Heart left ventricle (tissue), 13 donors: Measurements from ENCODE around the gene SFRP4.

Experiments used
- POLR2A ChIP-seq, 2 donors: fragments of 450-650 bp; IDR thresholded peaks; one replicate each; pipeline ENCODE4 v1.6.1; 2017; ENCODE audit warnings: antibody characterized with exemption in 2 of 2, mild to moderate bottlenecking in 2 of 2, moderate library complexity in 2 of 2
- TF ChIP-seq, protein P1 (sequence below), 12 donors: fragments of 200-600 bp; sonication (generic) in 4 of 12; IDR thresholded peaks; one replicate each; pipeline versions ENCODE4 v1.5.0 to v1.8.0; 2018 to 2022; ENCODE audit warnings: antibody characterized with exemption in 12 of 12, mild to moderate bottlenecking in 5 of 12
- donor health status: ischemic (EF 13 %, LVEDD 7.1; RV severe dilation, severe dysfunction).
- donor health status: DM: no; HTN: yes; CAD: no.
- donor health status: DM: no; HTN: no; CAD: no.
- donor health status: ischemic (EF 25% LVEDD 6.9; RV normal size, moderate dysfunction).
- donor health status: ischemic (EF 25% LVEDD 5.7; RV mildly dilated, moderate dysfunction).
- donor health status: ischemic (EF 35%, LVEDD 5.7; RV mildly dilated, moderate dysfunction).
- donor health status: nonischemic (EF 11% LVEDD 7.7; RV severe dilation, severe dysfunction).
- donor health status: DM: yes; HTN: yes; CAD: no.
- donor health status: PGD.
- donor health status: ischemic (EF 29% LVEDD 5.4; RV normal size, mild dysfunction).
- donor health status: nonischemic (EF 23%, LVEDD 6.1; RV moderate dilation, normal function).

DNA sequence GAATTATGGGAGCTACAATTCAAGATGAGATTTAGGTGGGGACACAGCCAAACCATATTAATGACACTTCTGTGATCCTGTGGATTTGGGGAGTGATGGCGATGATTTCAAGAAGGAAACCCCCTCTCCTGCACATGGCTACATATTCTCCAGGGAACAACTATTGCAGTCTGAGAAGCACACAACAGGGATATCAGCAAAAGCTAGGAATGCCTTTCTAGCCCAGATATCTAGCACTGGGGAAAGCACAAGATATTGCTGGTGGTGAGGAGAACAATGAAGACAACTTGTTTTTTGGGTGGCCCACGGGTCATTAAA lies 28.1 kb upstream of the SFRP4 start:
- TF ChIP-seq, protein P1, sequence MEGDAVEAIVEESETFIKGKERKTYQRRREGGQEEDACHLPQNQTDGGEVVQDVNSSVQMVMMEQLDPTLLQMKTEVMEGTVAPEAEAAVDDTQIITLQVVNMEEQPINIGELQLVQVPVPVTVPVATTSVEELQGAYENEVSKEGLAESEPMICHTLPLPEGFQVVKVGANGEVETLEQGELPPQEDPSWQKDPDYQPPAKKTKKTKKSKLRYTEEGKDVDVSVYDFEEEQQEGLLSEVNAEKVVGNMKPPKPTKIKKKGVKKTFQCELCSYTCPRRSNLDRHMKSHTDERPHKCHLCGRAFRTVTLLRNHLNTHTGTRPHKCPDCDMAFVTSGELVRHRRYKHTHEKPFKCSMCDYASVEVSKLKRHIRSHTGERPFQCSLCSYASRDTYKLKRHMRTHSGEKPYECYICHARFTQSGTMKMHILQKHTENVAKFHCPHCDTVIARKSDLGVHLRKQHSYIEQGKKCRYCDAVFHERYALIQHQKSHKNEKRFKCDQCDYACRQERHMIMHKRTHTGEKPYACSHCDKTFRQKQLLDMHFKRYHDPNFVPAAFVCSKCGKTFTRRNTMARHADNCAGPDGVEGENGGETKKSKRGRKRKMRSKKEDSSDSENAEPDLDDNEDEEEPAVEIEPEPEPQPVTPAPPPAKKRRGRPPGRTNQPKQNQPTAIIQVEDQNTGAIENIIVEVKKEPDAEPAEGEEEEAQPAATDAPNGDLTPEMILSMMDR (IDR thresholded peaks at IDR 0.05), result no peak
- no peak for TF ChIP-seq POLR2A (IDR thresholded peaks at IDR 0.05)
